GM23338 (cell line): ENCODE data around the gene RELN. TPM values are rescaled to one million over a fixed set of nuclear protein-coding genes. Genes with fewer than 3 reads are reported as not detected.

Source experiments
- ATAC-seq: fragments of 200-7000 bp; cut with Tn5 transposase; 3 replicates; pipeline ENCODE4 v1.9.1; 2020
- DNase-seq: peaks from one replicate; pipeline ENCODE4 v3.0.0-alpha.2; 2015; ENCODE audit warnings: low spot score
- H2AFZ ChIP-seq: fragments of 200-600 bp; sonication (generic); 2 replicates; pipeline ENCODE4 v1.8.0; 2016; ENCODE audit warnings: antibody characterized with exemption, mild to moderate bottlenecking, moderate library complexity
- H3F3A ChIP-seq: fragments of 200-600 bp; sonication (generic); replicated peaks from 2 replicates; pipeline ENCODE4 v1.8.0; 2017; ENCODE audit warnings: antibody characterized with exemption, mixed run types, low read depth
- H3K27ac ChIP-seq: fragments of 200-600 bp; sonication (generic); 2 replicates; pipeline ENCODE4 v1.6.1; 2016; ENCODE audit warnings: low read depth
- H3K27me3 ChIP-seq: fragments of 200-600 bp; sonication (generic); 2 replicates; pipeline ENCODE4 v1.8.0; 2016; ENCODE audit warnings: mild to moderate bottlenecking, mixed run types, moderate library complexity; ENCODE audit not compliant: insufficient read depth
- H3K36me3 ChIP-seq: fragments of 200-600 bp; sonication (generic); 2 replicates; pipeline ENCODE4 v1.8.0; 2016; ENCODE audit warnings: mild to moderate bottlenecking; ENCODE audit not compliant: insufficient read depth
- H3K4me1 ChIP-seq: fragments of 200-600 bp; sonication (generic); 2 replicates; pipeline ENCODE4 v1.8.0; 2016; ENCODE audit warnings: mild to moderate bottlenecking, moderate library complexity; ENCODE audit not compliant: insufficient read depth
- H3K4me2 ChIP-seq: fragments of 200-600 bp; sonication (generic); 2 replicates; pipeline ENCODE4 v1.7.1; 2017; ENCODE audit warnings: mixed run types
- H3K4me3 ChIP-seq: fragments of 200-600 bp; sonication (generic); 2 replicates; pipeline ENCODE4 v1.6.1; 2016; ENCODE audit warnings: mixed run types
- H3K79me2 ChIP-seq: fragments of 200-600 bp; sonication (generic); replicated peaks from 2 replicates; pipeline ENCODE4 v1.8.0; 2017; ENCODE audit warnings: mild to moderate bottlenecking; ENCODE audit not compliant: insufficient read depth
- H3K9me2 ChIP-seq: fragments of 200-600 bp; sonication (generic); 2 replicates; pipeline ENCODE4 v1.8.0; 2017; ENCODE audit not compliant: insufficient read depth
- H4K20me1 ChIP-seq: fragments of 200-600 bp; sonication (generic); replicated peaks from 2 replicates; pipeline ENCODE4 v1.8.0; 2017; ENCODE audit warnings: mild to moderate bottlenecking; ENCODE audit not compliant: insufficient read depth
- H3K27ac Mint-ChIP-seq: 2 replicates; pipeline ENCODE4 v1.8.0; 2020; ENCODE audit warnings: inconsistent platforms, mild to moderate bottlenecking, moderate library complexity, mixed read lengths
- H3K27me3 Mint-ChIP-seq: 3 replicates; pipeline ENCODE4 v1.8.0; 2022; ENCODE audit warnings: low read depth, mild to moderate bottlenecking, moderate library complexity, mixed read lengths, inconsistent platforms; ENCODE audit not compliant: insufficient read depth, poor library complexity
- H3K36me3 Mint-ChIP-seq: 3 replicates; pipeline ENCODE4 v1.8.0; 2021; ENCODE audit warnings: low read depth, mild to moderate bottlenecking, inconsistent platforms, moderate library complexity, mixed read lengths
- H3K4me1 Mint-ChIP-seq: 3 replicates; pipeline ENCODE4 v1.8.0; 2020; ENCODE audit warnings: mild to moderate bottlenecking, inconsistent platforms, mixed read lengths
- H3K4me3 Mint-ChIP-seq: 3 replicates; pipeline ENCODE4 v1.8.0; 2021; ENCODE audit warnings: moderate library complexity, mild to moderate bottlenecking, inconsistent platforms, mixed read lengths
- H3K9me3 Mint-ChIP-seq: 3 replicates; pipeline ENCODE4 v1.8.0; 2020; ENCODE audit warnings: moderate library complexity, mild to moderate bottlenecking, inconsistent platforms, mixed read lengths
- CREB1 ChIP-seq: fragments of 250-450 bp; sonication (Bioruptor Pico); IDR thresholded peaks from 2 replicates; pipeline ENCODE4 v1.5.0; 2020; ENCODE audit warnings: low read depth, mild to moderate bottlenecking, moderate library complexity
- CTCF ChIP-seq, 2 experiments: fragments of 200-600 bp in 1 of 2; sonication (generic) in 1 of 2; conservative IDR thresholded peaks; 2 replicates each; pipeline versions ENCODE4 v1.5.1 to v1.6.1; 2016 to 2017; ENCODE audit warnings: antibody characterized with exemption in 2 of 2, low read depth in 2 of 2, mild to moderate bottlenecking in 2 of 2, moderate library complexity in 1 of 2
- ETS1 ChIP-seq: IDR thresholded peaks from 2 replicates; pipeline ENCODE4 v1.6.1; 2016; ENCODE audit warnings: antibody characterized with exemption
- EZH2 ChIP-seq: fragments of 200-600 bp; sonication (generic); IDR thresholded peaks from one replicate; pipeline ENCODE4 v1.8.0; 2017; ENCODE audit warnings: antibody characterized with exemption, mild to moderate bottlenecking, low read depth; ENCODE audit not compliant: unreplicated experiment
- EZH2phosphoT487 ChIP-seq: fragments of 200-600 bp; sonication (generic); IDR thresholded peaks from one replicate; pipeline ENCODE4 v1.8.1; 2018; ENCODE audit warnings: antibody characterized with exemption; ENCODE audit not compliant: unreplicated experiment
- JUNB ChIP-seq: IDR thresholded peaks from one replicate; pipeline ENCODE4 v1.6.1; 2016; ENCODE audit warnings: antibody characterized with exemption; ENCODE audit not compliant: unreplicated experiment
- NANOG ChIP-seq: IDR thresholded peaks from 2 replicates; pipeline ENCODE4 v1.6.1; 2016; ENCODE audit warnings: antibody characterized with exemption, borderline replicate concordance
- POLR2AphosphoS5 ChIP-seq: IDR thresholded peaks from 2 replicates; pipeline ENCODE4 v1.6.1; 2016; ENCODE audit warnings: antibody characterized with exemption, low read depth
- REST ChIP-seq: IDR thresholded peaks from one replicate; pipeline ENCODE4 v1.6.1; 2018; ENCODE audit warnings: antibody characterized with exemption; ENCODE audit not compliant: unreplicated experiment
- STAT1 ChIP-seq: IDR thresholded peaks from one replicate; pipeline ENCODE4 v1.6.1; 2016; ENCODE audit warnings: antibody characterized with exemption; ENCODE audit not compliant: unreplicated experiment
- ZNF114 ChIP-seq: fragments of 250-450 bp; sonication (Bioruptor Pico); IDR thresholded peaks from 2 replicates; pipeline ENCODE4 v1.5.0; 2020; ENCODE audit warnings: mild to moderate bottlenecking, moderate library complexity
- ZNF331 ChIP-seq: fragments of 250-450 bp; sonication (Bioruptor Pico); IDR thresholded peaks from 2 replicates; pipeline ENCODE4 v1.5.0; 2020; ENCODE audit warnings: low read depth, mild to moderate bottlenecking, moderate library complexity
- ZNF462 ChIP-seq: fragments of 250-450 bp; sonication (Bioruptor Pico); IDR thresholded peaks from 2 replicates; pipeline ENCODE4 v1.5.0; 2020; ENCODE audit warnings: mild to moderate bottlenecking, moderate library complexity
- polyA plus RNA-seq: library from polyadenylated mRNA; unstranded; fragments of >200 nt; fragmentation: Nextera tagmentation; extraction: Ambion mirVana; gene quantifications from 2 replicates; pipeline ENCODE4 v1.2.1, GENCODE V29; 2016
- total RNA-seq: library from RNA; depleted of rRNA; stranded (reverse); fragments of >200 nt; shearing (Covaris generic); gene quantifications from 2 replicates; pipeline ENCODE4 v1.2.3, GENCODE V29; 2014

RELN gene
- total and polyA plus RNA-seq, 2 experiments from 2014 or later: 0.10 to 0.76 TPM

GRCh38 chr7:103797647-103798307 is 191.7 kb downstream of the RELN start:
- DNase-seq: no peak
- Histone ChIP-seq H3K36me3 (no peaks in the 10 kb centered on the region), H3K79me2 (no peaks in the 10 kb centered on the region), H3F3A (no peaks in the 10 kb centered on the region), H3K27me3 (no peaks in the 10 kb centered on the region), H3K4me2 (no peak overlapping the region), H3K4me1 (no peaks in the 10 kb centered on the region), H3K9me2 (no peaks in the 10 kb centered on the region), H3K27ac (no peak overlapping the region), H2AFZ (no peak overlapping the region), H3K4me3 (no peak overlapping the region), H4K20me1 (no peaks in the 10 kb centered on the region)
- Mint-ChIP-seq H3K9me3 (no peaks in the 10 kb centered on the region), H3K36me3 (no peaks in the 10 kb centered on the region), H3K4me1 (peaks cover 4% of the 10 kb centered on the region; the same call in 2 of the 3 replicates), H3K27me3 (no peaks in the 10 kb centered on the region), H3K27ac (no peak overlapping the region), H3K4me3 (no peak overlapping the region)
- TF ChIP-seq STAT1: no peak
- TF ChIP-seq EZH2phosphoT487: no peak
- no peak for TF ChIP-seq CTCF (conservative IDR thresholded peaks at IDR 0.05; ENCODE audit: low read depth in 2 of 2)
- TF ChIP-seq ETS1: no peak
- TF ChIP-seq NANOG: no peak
- TF ChIP-seq POLR2AphosphoS5: no peak
- no peak for TF ChIP-seq REST
- TF ChIP-seq ZNF331 (CRISPR knock-in tag): no peak
- TF ChIP-seq ZNF462 (CRISPR knock-in tag): no peak
- TF ChIP-seq ZNF114 (CRISPR knock-in tag): no peak
- no peak for TF ChIP-seq CREB1 (CRISPR knock-in tag)
- no peak for TF ChIP-seq JUNB
- no peak for TF ChIP-seq EZH2
- ATAC-seq: no peak
